HL-60 (cell line): ENCODE measurements around the gene GFRAL.

Source experiments
- DNase-seq, 2 experiments: peaks; one replicate each; pipeline ENCODE4 v3.0.0-alpha.2; 2010 to 2020; ENCODE audit warnings: low read depth in 1 of 2, low spot score in 1 of 2
- H3K27ac ChIP-seq: fragments of 250-450 bp; sonication (Bioruptor Pico); replicated peaks from 2 replicates; pipeline ENCODE4 v1.5.1; 2020; ENCODE audit warnings: mild to moderate bottlenecking, moderate library complexity
- H3K27me3 ChIP-seq: fragments of 250-450 bp; sonication (Bioruptor Pico); 2 replicates; pipeline ENCODE4 v1.5.1; 2021; ENCODE audit warnings: mild to moderate bottlenecking, moderate library complexity; ENCODE audit not compliant: insufficient read depth, poor library complexity, severe bottlenecking
- H3K4me3 ChIP-seq: replicated peaks from 2 replicates; pipeline ENCODE4 v1.5.1; 2011; ENCODE audit warnings: mild to moderate bottlenecking, control low read depth, low read length; ENCODE audit not compliant: insufficient read depth
- CTCF ChIP-seq: IDR thresholded peaks from one replicate; pipeline ENCODE4 v1.5.1; 2011; ENCODE audit warnings: low read length, control low read depth, inconsistent platforms; ENCODE audit not compliant: insufficient read depth
- GABPA ChIP-seq: IDR thresholded peaks from 2 replicates; pipeline ENCODE4 v1.6.1; 2012; ENCODE audit warnings: low read depth
- POLR2AphosphoS5 ChIP-seq: IDR thresholded peaks from 2 replicates; pipeline ENCODE4 v1.6.1; 2012; ENCODE audit warnings: low read depth
- REST ChIP-seq: IDR thresholded peaks from 2 replicates; pipeline ENCODE4 v1.6.1; 2012; ENCODE audit warnings: low read depth; ENCODE audit not compliant: insufficient replicate concordance
- SPI1 ChIP-seq: IDR thresholded peaks from 2 replicates; pipeline ENCODE4 v1.6.1; 2012; ENCODE audit warnings: low read depth, mild to moderate bottlenecking, borderline replicate concordance

GFRAL gene

GRCh38 chr6:55399351-55399750 lies 72.1 kb downstream of the GFRAL start:
- no peaks in the 10 kb centered on the region for H3K27me3 ChIP-seq
- no peak overlapping the region for H3K27ac ChIP-seq
- H3K4me3 ChIP-seq = no peak overlapping the region
- DNase-seq = no peak
- TF ChIP-seq GABPA = no peak
- no peak for TF ChIP-seq POLR2AphosphoS5
- TF ChIP-seq CTCF = no peak
- TF ChIP-seq REST = no peak
- TF ChIP-seq SPI1 = no peak

GRCh38 chr6:55405474-55406235 lies 78.4 kb downstream of the GFRAL start:
- no peak for TF ChIP-seq CTCF
- no peak for TF ChIP-seq REST
- TF ChIP-seq POLR2AphosphoS5 = no peak
- TF ChIP-seq GABPA = no peak
- TF ChIP-seq SPI1 = no peak
- Histone ChIP-seq H3K27me3 (no peaks in the 10 kb centered on the region), H3K4me3 (no peak overlapping the region), H3K27ac (no peak overlapping the region)
- no peak for DNase-seq

- H3K4me3 ChIP-seq = no peak overlapping the region
- no peak overlapping the region for H3K27ac ChIP-seq
- no peak for TF ChIP-seq SPI1
- TF ChIP-seq REST = no peak
- TF ChIP-seq GABPA = no peak
- TF ChIP-seq CTCF = no peak
- TF ChIP-seq POLR2AphosphoS5 = no peak
- no peak for DNase-seq
- H3K27me3 ChIP-seq = no peaks in the 10 kb centered on the region
These were observed 83.4 kb downstream of the GFRAL start for GRCh38 chr6:55410674-55411073.
